ENCODE data around the gene CDH1. TPM values are rescaled to one million over a fixed set of nuclear protein-coding genes. Genes with fewer than 3 reads are reported as not detected.
A peak's percentile ranks its signal among the peaks of the same experiment; 100 is the strongest.

CDH1 gene
- total and polyA plus RNA-seq, 7 experiments from 2014 or later = 0.34 to 1.3 (median 1.2) TPM; not detected in 4

DNA sequence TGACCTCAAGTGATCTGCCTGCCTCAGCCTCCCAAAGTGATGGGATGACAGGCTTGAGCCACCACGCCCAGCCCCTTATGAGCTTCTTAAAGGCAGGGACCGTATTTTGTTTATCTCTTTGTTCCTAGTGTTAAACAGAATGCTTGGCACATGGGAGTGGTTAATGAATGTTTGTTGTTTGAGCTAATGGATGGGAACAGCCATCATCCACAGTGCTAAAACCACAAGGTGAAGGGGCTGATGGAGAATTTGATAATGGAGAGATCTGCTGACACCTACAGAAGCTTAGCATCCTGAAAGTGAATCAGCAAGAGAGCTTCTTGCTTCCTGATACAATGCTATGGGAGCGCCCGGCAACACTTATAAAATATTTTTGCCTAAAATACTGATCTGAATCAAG is 8.6 kb upstream of the CDH1 start:
- H3K9me3 Mint-ChIP-seq = no peaks in the 10 kb centered on the region
- H3K36me3 Mint-ChIP-seq = no peaks in the 10 kb centered on the region
- ChIA-PET CTCF (no interaction called here), POLR2A (no interaction called here)
- intact Hi-C loops (cut with micrococcal nuclease) = no loop called here
- H3K4me3 Mint-ChIP-seq = no peak overlapping the region
- Histone ChIP-seq H3K27ac (ENCODE audit: low read depth, low read length) (no peak overlapping the region), H3K27me3 (ENCODE audit: control insufficient read depth in 2 of 2, insufficient read depth in 2 of 2, low read length in 2 of 2) (no peaks in the 10 kb centered on the region), H3K4me3 (ENCODE audit: low read length) (no peak overlapping the region), H3K4me1 (ENCODE audit: control insufficient read depth in 2 of 2, insufficient read depth in 2 of 2, low read length in 2 of 2) (no peaks in the 10 kb centered on the region), H3K36me3 (ENCODE audit: control insufficient read depth in 2 of 3, insufficient read depth in 3 of 3, low read length in 3 of 3) (no peaks in the 10 kb centered on the region), H3K9me3 (ENCODE audit: control insufficient read depth in 2 of 3, low read length in 3 of 3) (no peaks in the 10 kb centered on the region)
- DNase-seq = no peak
- no peak overlapping the region for H3K27ac Mint-ChIP-seq
- peaks cover 0 to 14% (median 1%) of the 10 kb centered on the region in 5 donors for H3K27me3 Mint-ChIP-seq
- no peak for ATAC-seq
- H3K4me1 Mint-ChIP-seq = no peaks in the 10 kb centered on the region

DNA sequence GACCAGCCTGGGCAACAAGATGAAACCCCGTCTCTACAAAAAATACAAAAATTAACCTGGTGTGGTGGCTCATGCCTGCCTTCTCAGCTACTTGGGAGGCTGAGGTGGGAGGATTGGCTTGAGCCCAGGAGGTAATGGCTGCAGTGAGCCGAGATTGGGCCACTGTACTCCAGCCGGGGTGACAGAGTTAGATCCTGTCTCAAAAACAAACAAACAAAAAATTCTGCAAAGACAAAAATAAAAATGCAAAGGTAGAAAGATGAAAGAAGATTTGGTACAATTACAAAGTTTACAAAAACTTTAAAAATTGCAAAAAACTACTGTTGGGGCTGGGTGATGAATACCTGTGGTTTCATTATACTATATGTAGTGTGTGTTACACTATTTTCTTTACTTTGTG is 5.5 kb upstream of the CDH1 start:
- H3K27ac Mint-ChIP-seq = no peak overlapping the region
- Histone ChIP-seq H3K4me1 (ENCODE audit: control insufficient read depth in 2 of 2, insufficient read depth in 2 of 2, low read length in 2 of 2) (no peaks in the 10 kb centered on the region), H3K4me3 (ENCODE audit: low read length) (no peak overlapping the region), H3K27ac (ENCODE audit: low read depth, low read length) (no peak overlapping the region), H3K9me3 (ENCODE audit: control insufficient read depth in 2 of 3, low read length in 3 of 3) (no peaks in the 10 kb centered on the region), H3K27me3 (ENCODE audit: control insufficient read depth in 2 of 2, insufficient read depth in 2 of 2, low read length in 2 of 2) (no peaks in the 10 kb centered on the region), H3K36me3 (ENCODE audit: control insufficient read depth in 2 of 3, insufficient read depth in 3 of 3, low read length in 3 of 3) (no peaks in the 10 kb centered on the region)
- DNase-seq = no peak
- H3K36me3 Mint-ChIP-seq = no peaks in the 10 kb centered on the region
- intact Hi-C loops (cut with micrococcal nuclease) = no loop called here
- peaks cover 17 to 31% (median 25%) of the 10 kb centered on the region in 5 donors for H3K27me3 Mint-ChIP-seq
- peaks cover 0 to 1% (median 1%) of the 10 kb centered on the region in 7 donors for H3K4me1 Mint-ChIP-seq
- no peak for ATAC-seq
- no peaks in the 10 kb centered on the region for H3K9me3 Mint-ChIP-seq
- POLR2A ChIA-PET = no interaction called here
- CTCF ChIA-PET = no interaction called here
- no peak overlapping the region for H3K4me3 Mint-ChIP-seq

DNA sequence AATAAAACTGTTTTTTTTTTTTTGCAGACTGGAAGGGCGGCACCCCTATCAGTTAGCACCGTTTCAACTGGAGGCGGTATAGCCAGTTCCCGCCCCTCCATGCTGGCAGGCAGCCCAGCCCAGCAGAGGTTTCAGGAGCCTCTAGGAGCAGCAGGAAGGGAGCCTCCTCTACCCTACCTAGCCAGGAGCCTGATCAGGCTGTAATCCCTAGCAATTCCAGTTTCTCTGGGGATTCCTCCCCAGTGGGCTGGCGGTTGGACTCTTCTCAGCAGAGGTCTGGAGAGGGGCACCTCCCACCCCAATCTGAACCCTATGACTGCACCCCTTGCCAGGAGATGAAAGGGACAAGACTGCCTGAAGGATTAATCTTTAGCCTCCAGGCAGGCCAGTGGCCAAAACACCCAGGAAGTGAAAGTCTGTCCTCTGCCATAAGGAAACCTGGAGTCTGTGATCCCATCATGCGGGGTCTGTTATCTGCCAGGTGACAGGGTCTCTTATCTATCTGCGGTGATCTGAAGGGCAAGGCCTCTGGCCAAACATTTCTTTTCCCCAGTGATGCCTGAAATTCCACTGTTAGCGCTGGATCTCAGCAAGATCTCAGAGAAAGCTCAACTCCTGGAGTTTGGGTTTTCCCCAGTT is 4.9 kb upstream of the CDH1 start:
- Mint-ChIP-seq H3K9me3 (no peaks in the 10 kb centered on the region), H3K27me3 (peaks cover 21 to 34% (median 29%) of the 10 kb centered on the region in 5 donors), H3K27ac (peak overlapping the region in 1 of 9 donors; percentile 43), H3K36me3 (peaks cover 0 to 1% (median 0%) of the 10 kb centered on the region in 5 donors), H3K4me1 (peaks cover 0 to 4% (median 4%) of the 10 kb centered on the region in 7 donors), H3K4me3 (no peak overlapping the region)
- Histone ChIP-seq H3K4me3 (ENCODE audit: low read length) (no peak overlapping the region), H3K4me1 (ENCODE audit: control insufficient read depth in 2 of 2, insufficient read depth in 2 of 2, low read length in 2 of 2) (no peaks in the 10 kb centered on the region), H3K36me3 (ENCODE audit: control insufficient read depth in 2 of 3, insufficient read depth in 3 of 3, low read length in 3 of 3) (no peaks in the 10 kb centered on the region), H3K27ac (ENCODE audit: low read depth, low read length) (no peak overlapping the region), H3K9me3 (ENCODE audit: control insufficient read depth in 2 of 3, low read length in 3 of 3) (no peaks in the 10 kb centered on the region), H3K27me3 (ENCODE audit: control insufficient read depth in 2 of 2, insufficient read depth in 2 of 2, low read length in 2 of 2) (no peaks in the 10 kb centered on the region)
- ATAC-seq (no peak), DNase-seq (no peak)
- ChIA-PET CTCF (no interaction called here), POLR2A (no interaction called here)
- intact Hi-C loops (cut with micrococcal nuclease) = no loop called here

GRCh38 chr16:68732741-68733399 is 4.2 kb upstream of the CDH1 start:
- no peak overlapping the region for H3K27ac ChIP-seq (ENCODE audit: low read depth, low read length)
- no peak for ATAC-seq
- no peaks in the 10 kb centered on the region for H3K9me3 Mint-ChIP-seq
- H3K36me3 Mint-ChIP-seq = peaks cover 0 to 1% (median 0%) of the 10 kb centered on the region in 5 donors
- DNase-seq = no peak
- H3K4me3 Mint-ChIP-seq = no peak overlapping the region
- H3K4me1 ChIP-seq (ENCODE audit: control insufficient read depth in 2 of 2, insufficient read depth in 2 of 2, low read length in 2 of 2) = no peaks in the 10 kb centered on the region
- H3K27me3 ChIP-seq (ENCODE audit: control insufficient read depth in 2 of 2, insufficient read depth in 2 of 2, low read length in 2 of 2) = no peaks in the 10 kb centered on the region
- H3K4me3 ChIP-seq (ENCODE audit: low read length) = no peak overlapping the region
- peaks cover 25 to 41% (median 33%) of the 10 kb centered on the region in 5 donors for H3K27me3 Mint-ChIP-seq
- CTCF ChIA-PET = interaction anchor here (0.6 kb wide), 1 partner anchor 141 kb away, joined by 4 read pairs; no protein-coding TSS in a partner anchor
- intact Hi-C loops (cut with micrococcal nuclease) = no loop called here
- no peak overlapping the region for H3K27ac Mint-ChIP-seq
- H3K9me3 ChIP-seq (ENCODE audit: control insufficient read depth in 2 of 3, low read length in 3 of 3) = no peaks in the 10 kb centered on the region
- peaks cover 0 to 8% (median 7%) of the 10 kb centered on the region in 7 donors for H3K4me1 Mint-ChIP-seq
- no peaks in the 10 kb centered on the region for H3K36me3 ChIP-seq (ENCODE audit: control insufficient read depth in 2 of 3, insufficient read depth in 3 of 3, low read length in 3 of 3)
- POLR2A ChIA-PET = no interaction called here

- H3K27me3 Mint-ChIP-seq = peaks cover 29 to 42% (median 35%) of the 10 kb centered on the region in 5 donors
- peaks cover 0 to 11% (median 8%) of the 10 kb centered on the region in 7 donors for H3K4me1 Mint-ChIP-seq
- peaks cover 0 to 1% (median 0%) of the 10 kb centered on the region in 11 donors for H3K9me3 Mint-ChIP-seq
- H3K27ac ChIP-seq (ENCODE audit: low read depth, low read length) = no peak overlapping the region
- intact Hi-C loops (cut with micrococcal nuclease) = no loop called here
- ATAC-seq (no peak), DNase-seq (no peak)
- no peak overlapping the region for H3K4me3 ChIP-seq (ENCODE audit: low read length)
- POLR2A ChIA-PET = no interaction called here
- peaks cover 0 to 4% of the 10 kb centered on the region in 2 donors for H3K27me3 ChIP-seq (ENCODE audit: control insufficient read depth in 2 of 2, insufficient read depth in 2 of 2, low read length in 2 of 2)
- CTCF ChIA-PET = interaction anchor here (0.6 kb wide), 1 partner anchor 142 kb away, joined by 4 read pairs; no protein-coding TSS in a partner anchor
- no peaks in the 10 kb centered on the region for H3K4me1 ChIP-seq (ENCODE audit: control insufficient read depth in 2 of 2, insufficient read depth in 2 of 2, low read length in 2 of 2)
- no peak overlapping the region for H3K4me3 Mint-ChIP-seq
- no peaks in the 10 kb centered on the region for H3K9me3 ChIP-seq (ENCODE audit: control insufficient read depth in 2 of 3, low read length in 3 of 3)
- peaks cover 0 to 1% (median 0%) of the 10 kb centered on the region in 5 donors for H3K36me3 Mint-ChIP-seq
- no peaks in the 10 kb centered on the region for H3K36me3 ChIP-seq (ENCODE audit: control insufficient read depth in 2 of 3, insufficient read depth in 3 of 3, low read length in 3 of 3)
- no peak overlapping the region for H3K27ac Mint-ChIP-seq
These were observed 3.5 kb upstream of the CDH1 start for GRCh38 chr16:68733570-68733969.

- Histone ChIP-seq H3K9me3 (ENCODE audit: control insufficient read depth in 2 of 3, low read length in 3 of 3) (no peaks in the 10 kb centered on the region), H3K27me3 (ENCODE audit: control insufficient read depth in 2 of 2, insufficient read depth in 2 of 2, low read length in 2 of 2) (peaks cover 0 to 5% of the 10 kb centered on the region in 2 donors), H3K4me1 (ENCODE audit: control insufficient read depth in 2 of 2, insufficient read depth in 2 of 2, low read length in 2 of 2) (no peaks in the 10 kb centered on the region), H3K36me3 (ENCODE audit: control insufficient read depth in 2 of 3, insufficient read depth in 3 of 3, low read length in 3 of 3) (no peaks in the 10 kb centered on the region), H3K4me3 (ENCODE audit: low read length) (no peak overlapping the region), H3K27ac (ENCODE audit: low read depth, low read length) (no peak overlapping the region)
- Mint-ChIP-seq H3K36me3 (peaks cover 0 to 1% (median 0%) of the 10 kb centered on the region in 5 donors), H3K4me1 (peaks cover 0 to 12% (median 8%) of the 10 kb centered on the region in 7 donors), H3K9me3 (peaks cover 0 to 2% (median 0%) of the 10 kb centered on the region in 11 donors), H3K27ac (no peak overlapping the region), H3K27me3 (peaks cover 32 to 39% (median 35%) of the 10 kb centered on the region in 5 donors), H3K4me3 (no peak overlapping the region)
- POLR2A ChIA-PET = no interaction called here
- intact Hi-C loops (cut with micrococcal nuclease) = no loop called here
- DNase-seq (no peak), ATAC-seq (no peak)
- CTCF ChIA-PET = no interaction called here
These were observed 2.3 kb upstream of the CDH1 start for GRCh38 chr16:68734782-68735181.
